HepG2 (cell line): ENCODE measurements around the gene TBX6. TPM values are rescaled to one million over a fixed set of nuclear protein-coding genes. Genes with fewer than 3 reads are reported as not detected.

Experiments
- AHDC1 ChIP-seq: sonication (generic); formaldehyde crosslinking; IDR thresholded peaks from 2 replicates; pipeline ENCODE4 v1.5.1; 2020; ENCODE audit warnings: mild to moderate bottlenecking, missing genetic modification reagents, borderline replicate concordance
- ATRX ChIP-seq: sonication (generic); formaldehyde crosslinking; IDR thresholded peaks from 2 replicates; pipeline ENCODE4 v1.4.0; 2020; ENCODE audit warnings: missing genetic modification reagents, borderline replicate concordance
- ESRRA ChIP-seq: sonication (generic); formaldehyde crosslinking; IDR thresholded peaks from 2 replicates; pipeline ENCODE4 v1.5.1; 2020; ENCODE audit warnings: mild to moderate bottlenecking, low read depth, missing genetic modification reagents
- HOMEZ ChIP-seq: IDR thresholded peaks from 2 replicates; pipeline ENCODE4 v1.6.1; 2016; ENCODE audit warnings: low read depth
- NFRKB ChIP-seq: fragments of 450-650 bp; IDR thresholded peaks from 2 replicates; pipeline ENCODE4 v1.6.1; 2017
- NFYC ChIP-seq: IDR thresholded peaks from 2 replicates; pipeline ENCODE4 v1.6.1; 2016; ENCODE audit warnings: missing genetic modification reagents, missing compliant biosample characterization
- RERE ChIP-seq: IDR thresholded peaks from 2 replicates; pipeline ENCODE4 v1.6.1; 2016; ENCODE audit warnings: low read depth, missing genetic modification reagents, missing compliant biosample characterization
- RNF219 ChIP-seq: sonication (generic); formaldehyde crosslinking; IDR thresholded peaks from 2 replicates; pipeline ENCODE4 v1.5.0; 2020; ENCODE audit warnings: mild to moderate bottlenecking, missing genetic modification reagents
- SETDB1 ChIP-seq: sonication (generic); formaldehyde crosslinking; IDR thresholded peaks from 2 replicates; pipeline ENCODE4 v1.5.1; 2020; ENCODE audit warnings: missing genetic modification reagents, mild to moderate bottlenecking, borderline replicate concordance
- SP5 ChIP-seq: IDR thresholded peaks from 2 replicates; pipeline ENCODE4 v1.6.1; 2016; ENCODE audit warnings: low read depth, borderline replicate concordance
- ZSCAN22 ChIP-seq: sonication (generic); formaldehyde crosslinking; IDR thresholded peaks from 2 replicates; pipeline ENCODE4 v1.4.0; 2020; ENCODE audit warnings: mild to moderate bottlenecking, missing genetic modification reagents
- polyA plus RNA-seq, 8 experiments: library from polyadenylated mRNA; depleted of rRNA in 3 of 8; stranded (reverse) in 7 of 8; unstranded in 1 of 8; fragments of >200 nt; fragmentation: Illumina TruSeq in 4 of 8; extraction: Trizol in 4 of 8; gene quantifications; 2 replicates each; pipeline versions ENCODE4 v1.2.1 to v1.2.3, GENCODE V29; 2011 to 2016; ENCODE audit warnings: low read depth in 4 of 8, missing spikeins in 1 of 8, mixed read lengths in 1 of 8; ENCODE audit not compliant: insufficient read depth in 1 of 8
- total RNA-seq, 5 experiments: library from RNA; depleted of rRNA; stranded (reverse); fragments of >200 nt; fragmentation: Illumina TruSeq; extraction: Trizol; gene quantifications; 2 replicates each; pipeline ENCODE4 v1.2.3, GENCODE V29; 2016; ENCODE audit warnings: low read depth in 1 of 5

The TBX6 gene
- total and polyA plus RNA-seq, 2 of the 13 experiments (the other 11 are each of a cell fraction or from before 2014, with no cell fraction given): 0.24 to 0.42 TPM

- TF ChIP-seq AHDC1 (no peak), ZSCAN22 (CRISPR knock-in tag) (no peak), ESRRA (CRISPR knock-in tag) (no peak), RNF219 (CRISPR knock-in tag) (no peak; the same call in 1 of the 2 replicates), HOMEZ (no peak), NFRKB (no peak), NFYC (CRISPR knock-in tag) (0 out of 2 replicates have a peak, but pooled peaks have one; percentile 24), RERE (CRISPR knock-in tag) (no peak), SETDB1 (CRISPR knock-in tag) (no peak), SP5 (CRISPR knock-in tag) (0 out of 2 replicates have a peak, but pooled peaks have one; percentile 16), ATRX (CRISPR knock-in tag) (0 out of 2 replicates have a peak, but pooled peaks have one; percentile 1)
Measured at GRCh38 chr16:30063893-30064728, 27.6 kb downstream of the TBX6 start (continued).
